Measurements from ENCODE around the gene MEGF6. TPM values are rescaled to one million over a fixed set of nuclear protein-coding genes. Genes with fewer than 3 reads are reported as not detected.

Gene MEGF6
- total RNA-seq, 2 donors from 2014 or later = 83.0 to 103 TPM

DNA sequence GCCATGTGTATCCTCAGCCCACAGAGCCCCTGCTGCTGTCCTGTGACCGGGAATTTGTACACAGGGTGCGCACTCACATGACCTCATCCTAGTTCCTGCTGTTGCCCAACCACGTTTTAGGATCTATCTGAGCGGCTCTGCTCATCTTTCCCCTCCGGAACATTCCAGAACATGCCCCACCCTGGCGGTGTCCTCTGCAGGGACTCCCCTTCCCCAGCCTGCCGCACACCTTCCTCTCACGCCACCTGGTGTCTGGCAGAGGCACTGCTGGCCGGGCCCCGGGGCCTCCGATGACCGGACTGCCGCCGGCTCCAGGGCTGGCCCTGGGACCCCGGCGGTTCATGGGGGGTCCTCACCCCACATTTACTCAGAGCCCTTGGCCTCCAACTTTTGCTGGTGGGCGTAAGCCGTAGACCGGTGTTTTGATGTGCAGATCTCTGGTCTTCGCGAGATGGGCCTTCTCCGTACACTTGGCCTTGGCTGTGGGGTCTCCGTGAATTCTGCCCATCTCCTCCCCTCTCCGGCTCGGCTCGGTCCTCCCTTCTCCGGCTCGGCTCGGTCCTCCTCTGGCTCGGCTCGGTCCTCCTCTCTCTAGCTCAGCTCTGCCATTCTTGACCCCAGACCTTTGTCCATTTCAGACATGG is 127.4 kb downstream of the MEGF6 start:
- peak overlapping the region; percentile 88 for H3K27ac Mint-ChIP-seq
- Histone ChIP-seq H3K9ac (ENCODE audit: extremely low read depth, low read length, poor library complexity, severe bottlenecking) (no peak overlapping the region), H3K4me3 (ENCODE audit: low read length) (no peak overlapping the region), H3K9me3 (ENCODE audit: control insufficient read depth, low read length) (peaks cover 7% of the 10 kb centered on the region), H3K4me1 (ENCODE audit: control insufficient read depth, insufficient read depth, low read length) (no peaks in the 10 kb centered on the region), H3K27me3 (ENCODE audit: control insufficient read depth, insufficient read depth, low read length, poor library complexity, severe bottlenecking) (no peaks in the 10 kb centered on the region), H3K27ac (ENCODE audit: low read depth, low read length) (no peak overlapping the region), H3K36me3 (ENCODE audit: control insufficient read depth, insufficient read depth, low read length) (no peaks in the 10 kb centered on the region)
- H3K4me3 Mint-ChIP-seq = no peak overlapping the region
- H3K9me3 Mint-ChIP-seq = peaks cover 11% of the 10 kb centered on the region
- H3K4me1 Mint-ChIP-seq = peaks cover 2% of the 10 kb centered on the region
- H3K27me3 Mint-ChIP-seq (ENCODE audit: insufficient read depth) = no peaks in the 10 kb centered on the region
- TF ChIP-seq, protein P1, sequence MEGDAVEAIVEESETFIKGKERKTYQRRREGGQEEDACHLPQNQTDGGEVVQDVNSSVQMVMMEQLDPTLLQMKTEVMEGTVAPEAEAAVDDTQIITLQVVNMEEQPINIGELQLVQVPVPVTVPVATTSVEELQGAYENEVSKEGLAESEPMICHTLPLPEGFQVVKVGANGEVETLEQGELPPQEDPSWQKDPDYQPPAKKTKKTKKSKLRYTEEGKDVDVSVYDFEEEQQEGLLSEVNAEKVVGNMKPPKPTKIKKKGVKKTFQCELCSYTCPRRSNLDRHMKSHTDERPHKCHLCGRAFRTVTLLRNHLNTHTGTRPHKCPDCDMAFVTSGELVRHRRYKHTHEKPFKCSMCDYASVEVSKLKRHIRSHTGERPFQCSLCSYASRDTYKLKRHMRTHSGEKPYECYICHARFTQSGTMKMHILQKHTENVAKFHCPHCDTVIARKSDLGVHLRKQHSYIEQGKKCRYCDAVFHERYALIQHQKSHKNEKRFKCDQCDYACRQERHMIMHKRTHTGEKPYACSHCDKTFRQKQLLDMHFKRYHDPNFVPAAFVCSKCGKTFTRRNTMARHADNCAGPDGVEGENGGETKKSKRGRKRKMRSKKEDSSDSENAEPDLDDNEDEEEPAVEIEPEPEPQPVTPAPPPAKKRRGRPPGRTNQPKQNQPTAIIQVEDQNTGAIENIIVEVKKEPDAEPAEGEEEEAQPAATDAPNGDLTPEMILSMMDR (conservative IDR thresholded peaks at IDR 0.05) = peak; percentile 92
- H3K36me3 Mint-ChIP-seq (ENCODE audit: low read depth) = peaks cover 12% of the 10 kb centered on the region
- 68 to 78% methylated on average over 19 to 31 of the region's 31 CpGs for WGBS, 2 experiments (ENCODE audit: insufficient coverage in 1 of 2, insufficient read length in 1 of 2)
- peak; percentile 94 for DNase-seq

DNA sequence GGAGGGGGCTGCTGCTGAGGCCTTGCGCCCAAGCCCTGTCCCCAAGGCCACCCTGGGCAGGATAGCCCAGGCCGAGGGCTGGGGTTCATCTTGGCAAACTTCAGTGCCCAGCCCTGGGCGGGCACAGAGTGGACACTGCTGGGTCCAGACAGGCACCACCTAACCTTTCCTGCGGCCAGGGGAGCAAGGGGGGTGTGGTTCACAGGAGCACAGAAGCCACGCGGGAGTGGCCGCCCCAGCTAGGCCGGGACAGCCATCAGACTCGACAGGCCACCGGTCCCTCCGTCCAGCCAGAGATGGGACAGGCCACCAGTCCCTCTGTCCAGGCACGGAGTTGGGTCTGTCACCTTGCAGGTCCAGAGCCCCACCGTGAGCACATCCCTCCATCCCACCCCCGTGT is 127.9 kb downstream of the MEGF6 start:
- H3K9me3 Mint-ChIP-seq = peaks cover 5% of the 10 kb centered on the region
- no peaks in the 10 kb centered on the region for H3K27me3 Mint-ChIP-seq (ENCODE audit: insufficient read depth)
- Histone ChIP-seq H3K27ac (ENCODE audit: low read depth, low read length) (no peak overlapping the region), H3K4me3 (ENCODE audit: low read length) (no peak overlapping the region), H3K9ac (ENCODE audit: extremely low read depth, low read length, poor library complexity, severe bottlenecking) (no peak overlapping the region), H3K9me3 (ENCODE audit: control insufficient read depth, low read length) (peaks cover 2% of the 10 kb centered on the region), H3K4me1 (ENCODE audit: control insufficient read depth, insufficient read depth, low read length) (no peaks in the 10 kb centered on the region), H3K27me3 (ENCODE audit: control insufficient read depth, insufficient read depth, low read length, poor library complexity, severe bottlenecking) (no peaks in the 10 kb centered on the region), H3K36me3 (ENCODE audit: control insufficient read depth, insufficient read depth, low read length) (no peaks in the 10 kb centered on the region)
- peaks cover 6% of the 10 kb centered on the region for H3K36me3 Mint-ChIP-seq (ENCODE audit: low read depth)
- TF ChIP-seq, protein P1 (conservative IDR thresholded peaks at IDR 0.05) = no peak
- peaks cover 2% of the 10 kb centered on the region for H3K4me1 Mint-ChIP-seq
- DNase-seq = no peak
- WGBS, 2 experiments (ENCODE audit: insufficient coverage in 1 of 2, insufficient read length in 1 of 2) = 93 to 96% methylated on average over 10 to 14 of the region's 14 CpGs
- H3K27ac Mint-ChIP-seq = peak overlapping the region; percentile 88
- no peak overlapping the region for H3K4me3 Mint-ChIP-seq

DNA sequence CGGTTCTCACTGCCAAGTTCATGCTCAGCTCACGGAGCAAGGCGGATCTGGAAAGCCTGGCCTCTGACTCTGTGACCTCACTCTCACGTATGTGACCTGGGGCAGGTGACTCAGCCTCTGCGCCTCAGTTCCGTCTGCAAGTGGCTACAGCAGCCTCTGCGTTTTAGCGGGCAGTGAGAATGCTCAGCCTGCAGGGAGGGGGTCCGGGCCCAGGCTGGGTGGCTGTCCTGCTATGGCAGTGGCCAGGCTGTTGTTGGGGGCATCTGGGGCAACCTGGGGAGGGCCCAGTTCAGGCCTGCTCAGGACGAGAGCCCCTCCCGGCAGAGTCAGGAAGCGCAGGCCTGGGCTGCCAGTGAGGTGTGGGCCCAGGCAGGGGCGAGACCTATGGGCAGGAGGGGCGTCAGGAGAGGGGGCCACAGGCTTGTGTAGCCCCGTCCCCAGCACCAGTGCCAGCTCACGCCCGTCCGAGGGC is 128.9 kb downstream of the MEGF6 start:
- Mint-ChIP-seq H3K4me3 (no peak overlapping the region), H3K27me3 (ENCODE audit: insufficient read depth) (no peaks in the 10 kb centered on the region), H3K36me3 (ENCODE audit: low read depth) (peaks cover 1% of the 10 kb centered on the region), H3K4me1 (peaks cover 2% of the 10 kb centered on the region), H3K9me3 (no peaks in the 10 kb centered on the region), H3K27ac (no peak overlapping the region)
- H3K9me3 ChIP-seq (ENCODE audit: control insufficient read depth, low read length) = no peaks in the 10 kb centered on the region
- TF ChIP-seq, protein P1 (conservative IDR thresholded peaks at IDR 0.05) = peak; percentile 46
- H3K9ac ChIP-seq (ENCODE audit: extremely low read depth, low read length, poor library complexity, severe bottlenecking) = no peak overlapping the region
- H3K4me1 ChIP-seq (ENCODE audit: control insufficient read depth, insufficient read depth, low read length) = no peaks in the 10 kb centered on the region
- H3K27me3 ChIP-seq (ENCODE audit: control insufficient read depth, insufficient read depth, low read length, poor library complexity, severe bottlenecking) = no peaks in the 10 kb centered on the region
- 84 to 88% methylated on average over 9 to 18 of the region's 18 CpGs for WGBS, 2 experiments (ENCODE audit: insufficient coverage in 1 of 2, insufficient read length in 1 of 2)
- H3K36me3 ChIP-seq (ENCODE audit: control insufficient read depth, insufficient read depth, low read length) = no peaks in the 10 kb centered on the region
- DNase-seq = peak; percentile 73
- no peak overlapping the region for H3K4me3 ChIP-seq (ENCODE audit: low read length)
- H3K27ac ChIP-seq (ENCODE audit: low read depth, low read length) = no peak overlapping the region
